GM12864 (cell line): ENCODE data around the gene ZNF354B.

Experiments used
- DNase-seq: peaks from one replicate; pipeline ENCODE4 v3.0.0-alpha.2; 2011; ENCODE audit warnings: low read depth
- H3K4me3 ChIP-seq: 2 replicates; pipeline ENCODE4 v1.5.1; 2011; ENCODE audit warnings: mild to moderate bottlenecking, low read depth, low read length, control low read depth
- TF ChIP-seq, protein P1 (sequence below): IDR thresholded peaks from 2 replicates; pipeline ENCODE4 v1.5.1; 2011; ENCODE audit warnings: low read depth, mild to moderate bottlenecking, moderate library complexity, low read length, control low read depth, inconsistent platforms; ENCODE audit errors: missing control alignments

ZNF354B gene

DNA sequence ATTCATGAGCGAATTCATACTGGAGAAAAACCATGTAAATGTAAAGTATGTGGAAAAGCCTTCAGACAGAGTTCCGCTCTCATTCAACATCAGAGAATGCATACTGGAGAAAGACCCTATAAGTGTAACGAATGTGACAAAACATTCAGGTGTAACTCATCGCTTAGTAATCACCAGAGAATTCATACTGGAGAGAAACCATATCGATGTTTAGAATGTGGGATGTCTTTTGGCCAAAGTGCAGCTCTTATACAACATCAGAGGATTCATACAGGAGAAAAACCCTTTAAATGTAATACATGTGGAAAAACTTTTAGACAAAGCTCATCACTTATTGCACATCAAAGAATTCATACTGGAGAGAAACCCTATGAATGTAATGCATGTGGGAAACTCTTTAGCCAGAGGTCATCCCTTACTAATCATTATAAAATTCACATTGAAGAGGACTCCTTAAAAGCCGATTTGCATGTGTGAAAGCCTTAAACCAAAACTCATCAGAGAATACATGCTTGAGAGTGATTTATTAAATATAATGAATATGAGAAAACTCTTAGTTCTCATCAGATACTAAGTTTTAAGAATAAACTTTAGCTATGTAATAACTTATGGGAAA lies 24.2 kb downstream of the ZNF354B start:
- no peak for DNase-seq
- TF ChIP-seq, protein P1, sequence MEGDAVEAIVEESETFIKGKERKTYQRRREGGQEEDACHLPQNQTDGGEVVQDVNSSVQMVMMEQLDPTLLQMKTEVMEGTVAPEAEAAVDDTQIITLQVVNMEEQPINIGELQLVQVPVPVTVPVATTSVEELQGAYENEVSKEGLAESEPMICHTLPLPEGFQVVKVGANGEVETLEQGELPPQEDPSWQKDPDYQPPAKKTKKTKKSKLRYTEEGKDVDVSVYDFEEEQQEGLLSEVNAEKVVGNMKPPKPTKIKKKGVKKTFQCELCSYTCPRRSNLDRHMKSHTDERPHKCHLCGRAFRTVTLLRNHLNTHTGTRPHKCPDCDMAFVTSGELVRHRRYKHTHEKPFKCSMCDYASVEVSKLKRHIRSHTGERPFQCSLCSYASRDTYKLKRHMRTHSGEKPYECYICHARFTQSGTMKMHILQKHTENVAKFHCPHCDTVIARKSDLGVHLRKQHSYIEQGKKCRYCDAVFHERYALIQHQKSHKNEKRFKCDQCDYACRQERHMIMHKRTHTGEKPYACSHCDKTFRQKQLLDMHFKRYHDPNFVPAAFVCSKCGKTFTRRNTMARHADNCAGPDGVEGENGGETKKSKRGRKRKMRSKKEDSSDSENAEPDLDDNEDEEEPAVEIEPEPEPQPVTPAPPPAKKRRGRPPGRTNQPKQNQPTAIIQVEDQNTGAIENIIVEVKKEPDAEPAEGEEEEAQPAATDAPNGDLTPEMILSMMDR = no peak
- H3K4me3 ChIP-seq = no peak overlapping the region

DNA sequence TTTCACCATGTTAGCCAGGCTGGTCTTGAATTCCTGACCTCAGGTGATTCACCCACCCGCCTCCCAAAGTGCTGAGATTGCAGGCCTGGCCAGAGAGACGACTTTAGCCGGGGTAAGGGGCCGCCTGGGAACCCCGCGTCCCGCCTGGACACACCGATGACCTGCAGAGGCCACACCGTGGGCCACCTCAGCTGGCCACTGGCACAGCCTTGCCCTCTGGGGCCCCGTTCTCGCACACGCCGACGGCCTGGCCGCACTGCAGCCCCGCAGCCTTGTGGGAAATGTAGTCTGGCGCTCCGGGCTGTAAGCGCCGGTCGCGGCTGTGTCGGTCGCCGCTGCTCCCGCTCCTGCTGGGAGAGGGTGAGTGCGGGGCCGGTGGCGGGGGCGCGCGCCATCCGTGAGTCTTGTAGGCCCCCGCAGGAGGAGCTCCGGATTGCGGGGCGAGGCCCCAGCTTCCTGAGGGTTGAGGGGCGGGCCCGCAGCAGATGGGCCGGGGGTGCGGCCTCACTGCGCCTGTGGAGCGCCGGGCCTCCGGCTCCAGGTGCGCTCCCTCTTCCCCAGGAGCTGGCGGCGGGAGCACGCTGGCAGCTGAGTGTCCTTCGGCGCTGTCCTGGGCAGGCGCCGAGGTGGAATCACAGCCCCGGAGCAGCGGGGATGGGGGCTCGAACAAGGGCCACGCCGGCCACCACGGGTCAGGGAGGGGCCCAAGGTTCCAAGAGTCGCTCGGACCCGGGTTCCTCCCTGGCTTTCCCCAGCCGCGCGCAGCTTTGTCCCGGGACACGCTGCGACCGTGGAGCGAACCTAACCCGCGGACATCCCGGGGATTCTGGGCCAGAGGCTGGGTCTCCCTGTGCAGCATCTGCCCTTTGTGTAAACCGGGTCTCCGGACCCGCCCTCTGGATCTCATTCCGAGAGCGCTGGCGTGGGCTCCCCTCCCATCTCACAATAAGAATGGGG lies 36.1 kb downstream of the ZNF354B start, which contains the start of gene ZFP2:
Gene ZFP2, plus strand, starts transcription at position 299 of the 957 bp plus-strand sequence. CDS start 35,401 bp downstream, outside the sequence.
- TF ChIP-seq, protein P1 = no peak
- DNase-seq = no peak
- peak within 1 kb of the TSS; percentile 25 for H3K4me3 ChIP-seq

DNA sequence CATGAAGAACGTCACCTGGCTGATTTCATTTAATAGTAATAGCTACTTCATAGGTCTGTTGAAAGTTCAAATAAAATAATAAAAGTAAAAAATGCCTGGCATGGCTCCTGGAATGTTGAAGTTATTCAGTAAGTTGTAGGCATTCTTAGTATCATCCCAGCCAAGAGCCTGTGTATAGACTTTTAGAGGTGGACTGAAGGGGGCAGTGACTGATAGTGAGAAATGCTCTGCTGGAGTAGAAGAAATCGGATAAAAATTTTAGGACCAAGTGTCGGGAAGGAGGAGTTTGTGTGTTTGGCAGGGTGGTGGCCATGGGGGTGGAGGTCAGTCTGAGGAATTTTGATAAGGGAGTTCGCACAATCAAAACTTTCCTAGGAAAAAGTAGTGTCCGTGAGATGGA lies 39.5 kb downstream of the ZNF354B start:
- TF ChIP-seq, protein P1 = no peak
- H3K4me3 ChIP-seq = no peak overlapping the region
- no peak for DNase-seq

DNA sequence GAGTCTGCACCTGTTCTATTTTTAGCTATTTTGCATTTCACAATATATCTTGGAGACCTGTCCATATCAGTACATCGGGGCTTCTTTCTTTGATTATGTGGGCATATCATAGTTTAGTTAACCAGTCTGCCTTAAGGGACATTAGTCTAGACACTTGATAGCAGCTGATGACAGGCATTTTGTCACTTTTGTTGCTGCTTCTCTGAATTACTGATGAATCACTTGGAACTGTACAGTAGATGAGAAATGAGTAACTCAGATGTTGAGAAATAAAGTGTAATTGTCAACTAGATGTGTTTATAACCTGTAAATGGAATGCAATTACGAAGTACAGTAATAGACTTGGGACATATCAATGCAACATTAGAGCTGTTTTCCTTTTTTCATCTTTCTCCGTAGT lies 43.1 kb downstream of the ZNF354B start:
- TF ChIP-seq, protein P1 = no peak
- DNase-seq = no peak
- H3K4me3 ChIP-seq = no peak overlapping the region

DNA sequence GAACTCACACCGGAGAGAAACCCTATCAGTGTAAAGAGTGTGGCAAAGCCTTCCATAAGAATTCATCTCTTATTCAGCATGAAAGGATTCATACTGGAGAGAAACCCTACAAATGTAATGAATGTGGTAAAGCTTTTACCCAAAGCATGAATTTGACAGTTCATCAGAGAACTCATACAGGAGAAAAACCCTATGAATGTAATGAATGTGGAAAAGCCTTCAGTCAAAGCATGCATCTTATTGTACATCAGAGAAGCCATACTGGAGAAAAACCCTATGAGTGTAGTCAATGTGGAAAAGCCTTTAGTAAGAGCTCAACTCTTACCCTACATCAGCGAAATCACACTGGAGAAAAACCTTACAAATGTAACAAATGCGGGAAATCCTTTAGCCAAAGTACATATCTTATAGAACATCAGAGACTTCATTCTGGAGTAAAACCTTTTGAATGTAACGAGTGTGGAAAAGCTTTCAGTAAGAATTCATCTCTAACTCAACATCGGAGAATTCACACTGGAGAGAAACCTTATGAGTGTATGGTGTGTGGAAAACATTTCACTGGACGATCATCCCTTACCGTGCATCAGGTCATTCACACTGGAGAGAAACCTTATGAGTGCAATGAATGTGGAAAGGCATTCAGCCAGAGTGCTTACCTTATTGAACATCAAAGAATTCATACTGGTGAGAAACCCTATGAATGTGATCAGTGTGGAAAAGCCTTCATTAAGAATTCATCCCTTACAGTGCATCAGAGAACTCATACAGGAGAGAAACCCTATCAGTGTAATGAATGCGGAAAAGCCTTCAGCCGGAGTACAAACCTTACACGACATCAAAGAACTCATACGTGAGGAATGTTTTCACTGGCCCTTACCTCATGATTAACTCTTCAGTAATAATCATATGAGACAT lies 72.3 kb downstream of the ZNF354B start:
- no peak overlapping the region for H3K4me3 ChIP-seq
- TF ChIP-seq, protein P1 = no peak

More for the DNA sequence above, 72.3 kb downstream of the ZNF354B start:
- DNase-seq = no peak
